ENCODE measurements around the gene KCNF1. TPM values are rescaled to one million over a fixed set of nuclear protein-coding genes. Genes with fewer than 3 reads are reported as not detected.

Gene KCNF1
- total and polyA plus RNA-seq, 2 donors (not counting 1 experiment from before 2014, with no cell fraction given) = 0.22 to 2.6 TPM

DNA sequence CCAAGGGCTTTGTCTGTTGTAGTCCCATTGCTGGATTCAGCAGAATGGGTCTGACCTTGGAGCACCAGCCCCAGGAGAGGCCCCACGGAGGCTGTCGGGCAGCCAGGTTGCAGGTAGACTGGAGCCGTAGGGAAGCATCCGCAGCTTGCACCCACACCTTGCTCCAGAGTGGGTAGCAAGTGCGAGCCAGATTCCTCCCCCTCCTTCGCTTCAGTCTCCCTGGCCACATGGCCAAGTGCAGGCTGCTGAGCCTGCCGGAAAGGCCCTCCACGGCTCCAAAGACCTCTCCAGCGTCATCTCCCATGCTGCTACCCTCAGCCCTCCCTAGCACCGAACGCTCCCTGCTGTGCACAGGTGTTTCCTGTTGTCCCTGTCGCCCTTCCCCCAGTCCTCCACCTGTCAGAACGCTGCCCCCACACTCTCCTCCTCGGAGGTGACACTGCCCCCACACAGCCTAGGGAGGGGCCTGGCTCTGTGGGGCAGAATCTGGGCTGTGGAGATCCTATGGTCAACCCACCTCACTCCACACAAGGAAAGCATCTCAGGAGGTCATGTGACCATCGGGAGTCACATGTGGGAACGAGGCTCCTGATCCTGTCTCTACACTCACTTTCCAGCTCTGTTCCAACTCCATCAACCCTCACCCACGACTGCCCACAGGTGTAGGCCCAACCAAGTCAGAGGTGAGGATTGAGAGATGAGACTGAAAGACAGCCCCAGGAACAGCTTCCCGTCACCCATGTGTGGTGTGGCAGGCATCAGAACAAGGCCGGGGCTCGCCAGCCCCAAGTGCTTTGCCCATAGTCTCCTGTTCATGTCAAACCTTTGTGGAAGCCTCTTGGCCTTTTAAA is 8.3 kb downstream of the KCNF1 start:
- Histone ChIP-seq H3K79me2 (ENCODE audit: control insufficient read depth, insufficient read depth, low read length) (no peaks in the 10 kb centered on the region), H2AFZ (ENCODE audit: low read length) (no peak overlapping the region), H3K4me2 (ENCODE audit: extremely low read depth, insufficient read depth, low read length) (no peak overlapping the region), H3K36me3 (ENCODE audit: control insufficient read depth, insufficient read depth, low read length) (no peaks in the 10 kb centered on the region), H4K20me1 (ENCODE audit: control insufficient read depth, extremely low read depth, insufficient read depth, low read length) (no peaks in the 10 kb centered on the region), H3K4me1 (ENCODE audit: control insufficient read depth, extremely low read depth, insufficient read depth, low read length) (peaks cover 8% of the 10 kb centered on the region), H3K27me3 (ENCODE audit: control insufficient read depth, insufficient read depth, low read length) (no peaks in the 10 kb centered on the region), H3K9ac (ENCODE audit: insufficient read depth, low read length) (no peak overlapping the region), H3K9me3 (ENCODE audit: control insufficient read depth, insufficient read depth, low read depth, low read length) (no peaks in the 10 kb centered on the region), H3K27ac (ENCODE audit: insufficient read depth, low read length) (no peak overlapping the region), H3K4me3 (replicated peaks in 1 of 4; ENCODE audit: control extremely low read depth in 1 of 4, insufficient read depth in 1 of 4, low read depth in 3 of 4, low read length in 4 of 4) (no peak overlapping the region)
- DNase-seq (ENCODE audit: low read depth in 2 of 2) = no peak
- TF ChIP-seq, protein P1, sequence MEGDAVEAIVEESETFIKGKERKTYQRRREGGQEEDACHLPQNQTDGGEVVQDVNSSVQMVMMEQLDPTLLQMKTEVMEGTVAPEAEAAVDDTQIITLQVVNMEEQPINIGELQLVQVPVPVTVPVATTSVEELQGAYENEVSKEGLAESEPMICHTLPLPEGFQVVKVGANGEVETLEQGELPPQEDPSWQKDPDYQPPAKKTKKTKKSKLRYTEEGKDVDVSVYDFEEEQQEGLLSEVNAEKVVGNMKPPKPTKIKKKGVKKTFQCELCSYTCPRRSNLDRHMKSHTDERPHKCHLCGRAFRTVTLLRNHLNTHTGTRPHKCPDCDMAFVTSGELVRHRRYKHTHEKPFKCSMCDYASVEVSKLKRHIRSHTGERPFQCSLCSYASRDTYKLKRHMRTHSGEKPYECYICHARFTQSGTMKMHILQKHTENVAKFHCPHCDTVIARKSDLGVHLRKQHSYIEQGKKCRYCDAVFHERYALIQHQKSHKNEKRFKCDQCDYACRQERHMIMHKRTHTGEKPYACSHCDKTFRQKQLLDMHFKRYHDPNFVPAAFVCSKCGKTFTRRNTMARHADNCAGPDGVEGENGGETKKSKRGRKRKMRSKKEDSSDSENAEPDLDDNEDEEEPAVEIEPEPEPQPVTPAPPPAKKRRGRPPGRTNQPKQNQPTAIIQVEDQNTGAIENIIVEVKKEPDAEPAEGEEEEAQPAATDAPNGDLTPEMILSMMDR (conservative IDR thresholded peaks at IDR 0.05 in 1 of 2, IDR thresholded peaks at IDR 0.05 in 1 of 2; ENCODE audit: low read depth in 1 of 2, low read length in 2 of 2) = no peak
- no peak for TF ChIP-seq EZH2 (IDR thresholded peaks at IDR 0.05; ENCODE audit: low read length, missing control alignments)

DNA sequence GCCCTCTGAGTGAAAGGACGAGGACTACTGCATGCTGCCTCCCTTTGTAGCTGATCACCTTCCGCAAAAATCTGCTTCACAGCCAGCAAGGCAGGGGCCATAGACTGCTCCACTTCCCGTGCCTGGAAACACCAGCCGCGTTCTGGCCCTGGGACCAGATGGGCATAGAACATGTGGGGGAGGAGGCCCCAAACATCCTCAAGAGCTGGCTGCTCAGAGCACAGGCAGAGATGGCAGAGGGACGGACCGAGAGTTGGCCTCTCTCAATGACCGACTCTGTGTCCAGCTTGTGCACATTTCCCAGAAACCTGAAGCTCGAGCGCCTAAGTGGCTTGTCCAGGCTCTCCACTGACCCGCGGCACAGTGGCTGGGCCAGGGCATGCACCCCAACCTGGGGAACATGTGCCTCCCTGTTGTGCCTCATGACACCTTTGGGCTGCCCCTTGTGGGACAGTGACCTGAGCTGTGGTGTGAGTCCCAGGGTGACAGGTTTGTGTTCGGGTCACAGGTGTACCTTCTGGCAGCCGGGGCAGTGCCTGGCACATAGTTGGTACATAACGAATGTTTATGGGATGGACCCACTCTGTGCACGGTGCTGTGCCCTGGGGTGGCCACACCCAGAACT is 9.1 kb downstream of the KCNF1 start:
- no peaks in the 10 kb centered on the region for H3K9me3 ChIP-seq (ENCODE audit: control insufficient read depth, insufficient read depth, low read depth, low read length)
- no peak for DNase-seq (ENCODE audit: low read depth in 2 of 2)
- H2AFZ ChIP-seq (ENCODE audit: low read length) = no peak overlapping the region
- H3K36me3 ChIP-seq (ENCODE audit: control insufficient read depth, insufficient read depth, low read length) = no peaks in the 10 kb centered on the region
- H3K27me3 ChIP-seq (ENCODE audit: control insufficient read depth, insufficient read depth, low read length) = no peaks in the 10 kb centered on the region
- H3K4me3 ChIP-seq (replicated peaks in 1 of 4; ENCODE audit: control extremely low read depth in 1 of 4, insufficient read depth in 1 of 4, low read depth in 3 of 4, low read length in 4 of 4) = no peak overlapping the region
- no peak overlapping the region for H3K27ac ChIP-seq (ENCODE audit: insufficient read depth, low read length)
- no peak overlapping the region for H3K9ac ChIP-seq (ENCODE audit: insufficient read depth, low read length)
- H3K4me2 ChIP-seq (ENCODE audit: extremely low read depth, insufficient read depth, low read length) = no peak overlapping the region
- TF ChIP-seq EZH2 (IDR thresholded peaks at IDR 0.05; ENCODE audit: low read length, missing control alignments) = no peak
- TF ChIP-seq, protein P1 (conservative IDR thresholded peaks at IDR 0.05 in 1 of 2, IDR thresholded peaks at IDR 0.05 in 1 of 2; ENCODE audit: low read depth in 1 of 2, low read length in 2 of 2) = no peak
- peaks cover 8% of the 10 kb centered on the region for H3K4me1 ChIP-seq (ENCODE audit: control insufficient read depth, extremely low read depth, insufficient read depth, low read length)
- H3K79me2 ChIP-seq (ENCODE audit: control insufficient read depth, insufficient read depth, low read length) = no peaks in the 10 kb centered on the region
- no peaks in the 10 kb centered on the region for H4K20me1 ChIP-seq (ENCODE audit: control insufficient read depth, extremely low read depth, insufficient read depth, low read length)

DNA sequence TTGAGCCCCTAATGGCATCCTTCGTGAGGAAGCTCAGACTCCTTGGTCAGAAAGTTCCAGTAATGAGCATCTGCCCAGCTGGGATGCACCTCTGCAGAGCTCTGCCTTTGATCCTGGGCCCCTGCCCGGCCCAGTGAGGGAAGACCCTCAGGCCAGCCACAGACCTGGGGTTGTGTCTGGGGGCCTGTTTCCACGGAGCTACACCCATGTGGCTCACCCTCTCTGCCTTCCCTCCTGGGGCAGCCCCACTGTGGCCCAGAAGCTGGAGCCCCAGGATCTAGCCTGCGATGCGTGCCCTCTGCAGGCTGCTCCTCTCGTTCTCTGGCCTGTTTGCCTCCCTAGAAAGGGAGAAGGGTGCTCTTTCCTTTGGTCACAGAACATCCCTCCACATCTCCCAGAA is 9.8 kb downstream of the KCNF1 start:
- no peak for DNase-seq (ENCODE audit: low read depth in 2 of 2)
- Histone ChIP-seq H3K4me3 (replicated peaks in 1 of 4; ENCODE audit: control extremely low read depth in 1 of 4, insufficient read depth in 1 of 4, low read depth in 3 of 4, low read length in 4 of 4) (no peak overlapping the region), H3K9me3 (ENCODE audit: control insufficient read depth, insufficient read depth, low read depth, low read length) (no peaks in the 10 kb centered on the region), H3K36me3 (ENCODE audit: control insufficient read depth, insufficient read depth, low read length) (no peaks in the 10 kb centered on the region), H4K20me1 (ENCODE audit: control insufficient read depth, extremely low read depth, insufficient read depth, low read length) (no peaks in the 10 kb centered on the region), H3K79me2 (ENCODE audit: control insufficient read depth, insufficient read depth, low read length) (no peaks in the 10 kb centered on the region), H3K4me1 (ENCODE audit: control insufficient read depth, extremely low read depth, insufficient read depth, low read length) (peaks cover 8% of the 10 kb centered on the region), H3K27ac (ENCODE audit: insufficient read depth, low read length) (no peak overlapping the region), H2AFZ (ENCODE audit: low read length) (no peak overlapping the region), H3K4me2 (ENCODE audit: extremely low read depth, insufficient read depth, low read length) (no peak overlapping the region), H3K27me3 (ENCODE audit: control insufficient read depth, insufficient read depth, low read length) (no peaks in the 10 kb centered on the region), H3K9ac (ENCODE audit: insufficient read depth, low read length) (no peak overlapping the region)
- TF ChIP-seq EZH2 (IDR thresholded peaks at IDR 0.05; ENCODE audit: low read length, missing control alignments) = no peak
- TF ChIP-seq, protein P1 (conservative IDR thresholded peaks at IDR 0.05 in 1 of 2, IDR thresholded peaks at IDR 0.05 in 1 of 2; ENCODE audit: low read depth in 1 of 2, low read length in 2 of 2) = no peak
